Endodermal cell (in vitro differentiated cells): ENCODE measurements around the gene TUBG2. TPM values are rescaled to one million over a fixed set of nuclear protein-coding genes. Genes with fewer than 3 reads are reported as not detected.
A peak's percentile ranks its signal among the peaks of the same experiment; 100 is the strongest.
"Not testable (repeated sequence)": the region's sequence is repeated elsewhere in the genome, so short reads cannot be mapped to it uniquely, and the experiment has no call there.

Experiments used
- DNase-seq: peaks from one replicate; pipeline ENCODE4 v3.0.0-alpha.2; 2017
- H3K27ac ChIP-seq: 2 replicates; pipeline ENCODE4 v1.5.1; 2013; ENCODE audit warnings: mild to moderate bottlenecking, low read depth, low read length, moderate library complexity
- H3K27me3 ChIP-seq: 2 replicates; pipeline ENCODE4 v1.6.1; 2013; ENCODE audit warnings: mild to moderate bottlenecking, low read length, moderate library complexity; ENCODE audit not compliant: insufficient read depth, control insufficient read depth, poor library complexity, severe bottlenecking
- H3K36me3 ChIP-seq: 2 replicates; pipeline ENCODE4 v1.7.0; 2013; ENCODE audit warnings: mild to moderate bottlenecking, low read length, moderate library complexity; ENCODE audit not compliant: control insufficient read depth, insufficient read depth
- H3K4me1 ChIP-seq: one replicate; pipeline ENCODE4 v1.7.0; 2013; ENCODE audit warnings: low read length; ENCODE audit not compliant: control insufficient read depth, insufficient read depth
- H3K4me3 ChIP-seq: 2 replicates; pipeline ENCODE4 v1.5.1; 2013; ENCODE audit warnings: mild to moderate bottlenecking, low read length, moderate library complexity
- H3K9ac ChIP-seq: 2 replicates; pipeline ENCODE4 v1.6.1; 2013; ENCODE audit warnings: mild to moderate bottlenecking, low read length, moderate library complexity; ENCODE audit not compliant: poor library complexity, severe bottlenecking; ENCODE audit errors: extremely low read depth
- H3K9me3 ChIP-seq: 2 replicates; pipeline ENCODE4 v1.6.1; 2013; ENCODE audit warnings: mild to moderate bottlenecking, low read length, moderate library complexity; ENCODE audit not compliant: control insufficient read depth
- H3K27ac Mint-ChIP-seq: 2 replicates; pipeline ENCODE4 v1.8.0; 2020; ENCODE audit warnings: mixed read lengths
- H3K27me3 Mint-ChIP-seq: 2 replicates; pipeline ENCODE4 v1.8.0; 2021; ENCODE audit warnings: mild to moderate bottlenecking, mixed read lengths; ENCODE audit not compliant: insufficient read depth
- H3K36me3 Mint-ChIP-seq: 2 replicates; pipeline ENCODE4 v1.8.0; 2020; ENCODE audit warnings: low read depth, mixed read lengths
- H3K4me1 Mint-ChIP-seq: 2 replicates; pipeline ENCODE4 v1.8.0; 2020; ENCODE audit warnings: mixed read lengths
- H3K4me3 Mint-ChIP-seq: 2 replicates; pipeline ENCODE4 v1.8.0; 2020; ENCODE audit warnings: mild to moderate bottlenecking, moderate library complexity, mixed read lengths
- H3K9me3 Mint-ChIP-seq: 2 replicates; pipeline ENCODE4 v1.8.0; 2020; ENCODE audit warnings: mild to moderate bottlenecking, mixed read lengths
- CTCF ChIP-seq: fragments of 200-600 bp; sonication (generic); conservative IDR thresholded peaks from 2 replicates; pipeline ENCODE4 v1.5.0; 2021; ENCODE audit warnings: antibody characterized with exemption, mild to moderate bottlenecking
- whole genome bisulfite sequencing, 2 experiments: methylation state at CpG; one replicate each; pipeline versions ENCODE4 v1.1.5 to v1.1.7; 2013; ENCODE audit warnings: missing lambda C conversion rate in 2 of 2, mixed read lengths in 1 of 2; ENCODE audit not compliant: insufficient coverage in 1 of 2, insufficient read length in 1 of 2; 5-methylcytosine and 5-hydroxymethylcytosine counted together
- total RNA-seq, 2 donors: library from RNA; stranded (reverse); fragmentation: NEBNext Ultra II Directional in 1 of 2; extraction: Animal tissue kit (Norgen Biotek cat#: 25700) in 1 of 2; gene quantifications; 2 replicates in 1 of 2; 3 replicates in 1 of 2; pipeline ENCODE4 v1.2.1, GENCODE V29; 2021

Gene TUBG2
- total RNA-seq, 2 donors from 2014 or later: 32.4 to 38.0 TPM

- 78 to 89% methylated on average over 10 to 14 of the region's 14 CpGs for WGBS, 2 experiments
- Histone ChIP-seq H3K27me3 (no peaks in the 10 kb centered on the region), H3K9ac (no peak overlapping the region), H3K4me3 (no peak overlapping the region), H3K27ac (no peak overlapping the region), H3K36me3 (peaks cover 33% of the 10 kb centered on the region), H3K9me3 (no peaks in the 10 kb centered on the region), H3K4me1 (no peaks in the 10 kb centered on the region)
- no peak overlapping the region for H3K4me3 Mint-ChIP-seq
- H3K9me3 Mint-ChIP-seq: no peaks in the 10 kb centered on the region
- peaks cover 10% of the 10 kb centered on the region for H3K4me1 Mint-ChIP-seq
- H3K27me3 Mint-ChIP-seq: peaks cover 9% of the 10 kb centered on the region
- DNase-seq: no peak
- H3K27ac Mint-ChIP-seq: no peak overlapping the region
- no peak for TF ChIP-seq CTCF
- peaks cover 53% of the 10 kb centered on the region for H3K36me3 Mint-ChIP-seq
These were observed 6.5 kb downstream of the TUBG2 start for GRCh38 chr17:42665581-42666001.

- WGBS, 2 experiments: 86 to 88% methylated on average over 9 to 11 of the region's 16 CpGs
These were observed 7.0 kb downstream of the TUBG2 start for GRCh38 chr17:42666126-42666525.

GRCh38 chr17:42667088-42667951, 8.2 kb downstream of the TUBG2 start:
- H3K27ac ChIP-seq: no peak overlapping the region
- no peak for TF ChIP-seq CTCF
- H3K9ac ChIP-seq: no peak overlapping the region
- peaks cover 30% of the 10 kb centered on the region for H3K36me3 ChIP-seq
- Mint-ChIP-seq H3K36me3 (peaks cover 49% of the 10 kb centered on the region), H3K4me1 (peaks cover 16% of the 10 kb centered on the region), H3K4me3 (no peak overlapping the region), H3K27me3 (peaks cover 27% of the 10 kb centered on the region), H3K9me3 (no peaks in the 10 kb centered on the region), H3K27ac (no peak overlapping the region)
- H3K4me3 ChIP-seq: no peak overlapping the region
- DNase-seq: peak; percentile 50
- H3K27me3 ChIP-seq: peaks cover 17% of the 10 kb centered on the region
- 91 to 92% methylated on average over 3 to 7 of the region's 7 CpGs for WGBS, 2 experiments
- no peaks in the 10 kb centered on the region for H3K9me3 ChIP-seq
- no peaks in the 10 kb centered on the region for H3K4me1 ChIP-seq

More at GRCh38 chr17:42666126-42666525, 7.0 kb downstream of the TUBG2 start:
- not testable (repeated sequence) for H3K4me3 Mint-ChIP-seq, H3K4me1 ChIP-seq, DNase-seq, H3K27ac Mint-ChIP-seq, H3K9me3 Mint-ChIP-seq, H3K27me3 ChIP-seq, H3K27ac ChIP-seq, H3K9me3 ChIP-seq, H3K4me3 ChIP-seq, H3K9ac ChIP-seq
- H3K36me3 ChIP-seq: peaks cover 30% of the 10 kb centered on the region
- Mint-ChIP-seq H3K27me3 (peaks cover 15% of the 10 kb centered on the region), H3K4me1 (peaks cover 10% of the 10 kb centered on the region), H3K36me3 (peaks cover 53% of the 10 kb centered on the region)
